ENCODE data around the gene LTBP2. TPM values are rescaled to one million over a fixed set of nuclear protein-coding genes. Genes with fewer than 3 reads are reported as not detected.

The LTBP2 gene
- total and polyA plus RNA-seq, 2 of the 13 experiments (the other 11 are each of a cell fraction or from before 2014, with no cell fraction given) = 0.20 to 0.41 TPM

- no peak for TF ChIP-seq ZNF740 (CRISPR knock-in tag; IDR thresholded peaks at IDR 0.05)
- TF ChIP-seq ZSCAN31 (CRISPR knock-in tag; IDR thresholded peaks at IDR 0.05; ENCODE audit: low read depth) = no peak
- TF ChIP-seq ZNF142 (CRISPR knock-in tag; IDR thresholded peaks at IDR 0.05) = no peak
- no peak for TF ChIP-seq TFDP2 (CRISPR knock-in tag; IDR thresholded peaks at IDR 0.05)
- TF ChIP-seq ZNF766 (CRISPR knock-in tag; IDR thresholded peaks at IDR 0.05; ENCODE audit: borderline replicate concordance) = no peak
- TF ChIP-seq ZBTB42 (CRISPR knock-in tag; IDR thresholded peaks at IDR 0.05) = no peak
- TF ChIP-seq MED8 (CRISPR knock-in tag; IDR thresholded peaks at IDR 0.05; ENCODE audit: insufficient replicate concordance) = no peak
- no peak for TF ChIP-seq ATF2 (CRISPR knock-in tag; IDR thresholded peaks at IDR 0.05)
- TF ChIP-seq FOXM1 (CRISPR knock-in tag; IDR thresholded peaks at IDR 0.05) = no peak
- TF ChIP-seq ELF4 (CRISPR knock-in tag; IDR thresholded peaks at IDR 0.05; ENCODE audit: borderline replicate concordance) = no peak
- TF ChIP-seq ZSCAN9 (CRISPR knock-in tag; IDR thresholded peaks at IDR 0.05; ENCODE audit: borderline replicate concordance) = no peak
Observed at GRCh38 chr14:74608959-74609611, 3.0 kb downstream of the LTBP2 start (continued).

Data from HepG2 (cell line).